A549 (cell line): ENCODE measurements around the gene MPHOSPH9.

Experiments used
- BHLHE40 ChIP-seq: IDR thresholded peaks from 2 replicates; pipeline ENCODE4 v1.6.1; 2012; ENCODE audit warnings: low read depth, low read length, inconsistent platforms
- CHD2 ChIP-seq: fragments of 150-350 bp; IDR thresholded peaks from 2 replicates; pipeline ENCODE4 v1.6.1; 2014; ENCODE audit warnings: low read length; ENCODE audit not compliant: partially characterized antibody
- EHF ChIP-seq: fragments of 250-450 bp; sonication (Bioruptor Pico); IDR thresholded peaks from 2 replicates; pipeline ENCODE4 v1.5.0; 2020; ENCODE audit warnings: mild to moderate bottlenecking
- ESRRA ChIP-seq: fragments of 150-350 bp; IDR thresholded peaks from 2 replicates; pipeline ENCODE4 v1.6.1; 2014; ENCODE audit warnings: mild to moderate bottlenecking, low read length, borderline replicate concordance
- FOSB ChIP-seq: fragments of 250-450 bp; sonication (Bioruptor Pico); IDR thresholded peaks from 2 replicates; pipeline ENCODE4 v1.5.0; 2020; ENCODE audit warnings: mild to moderate bottlenecking, moderate library complexity
- GATA3 ChIP-seq: IDR thresholded peaks from 2 replicates; pipeline ENCODE4 v1.6.1; 2012; ENCODE audit warnings: borderline replicate concordance
- JUN ChIP-seq, 2 experiments: fragments of >200 bp; sonication (Bioruptor Twin); formaldehyde crosslinking; IDR thresholded peaks; 2 replicates in 1 of 2; 3 replicates in 1 of 2; pipeline ENCODE4 v1.6.1; 2016 to 2017
- MAFK ChIP-seq: fragments of 450-650 bp; IDR thresholded peaks from 2 replicates; pipeline ENCODE4 v1.6.1; 2014; ENCODE audit not compliant: partially characterized antibody
- NPAS2 ChIP-seq: fragments of 250-450 bp; sonication (Bioruptor Pico); IDR thresholded peaks from 2 replicates; pipeline ENCODE4 v1.8.0; 2022; ENCODE audit warnings: mild to moderate bottlenecking, moderate library complexity, borderline replicate concordance
- POLR2A ChIP-seq: IDR thresholded peaks from 2 replicates; pipeline ENCODE4 v1.6.1; 2012; ENCODE audit warnings: mild to moderate bottlenecking, low read length
- RCOR1 ChIP-seq: fragments of 150-350 bp; IDR thresholded peaks from 2 replicates; pipeline ENCODE4 v1.6.1; 2014; ENCODE audit warnings: antibody characterized with exemption, low read length, low read depth
- RFX5 ChIP-seq: fragments of 450-650 bp; IDR thresholded peaks from 2 replicates; pipeline ENCODE4 v1.7.1; 2014; ENCODE audit warnings: antibody characterized with exemption, mild to moderate bottlenecking, moderate library complexity
- TF ChIP-seq, protein P1 (sequence below): fragments of >200 bp; sonication (Bioruptor Twin); formaldehyde crosslinking; IDR thresholded peaks from 3 replicates; pipeline ENCODE4 v1.5.1; 2016
- TF ChIP-seq, protein P2 (sequence below): fragments of 200-600 bp; sonication (generic); IDR thresholded peaks from 2 replicates; pipeline ENCODE4 v1.6.1; 2016; ENCODE audit warnings: antibody characterized with exemption, mild to moderate bottlenecking, moderate library complexity

DNA sequence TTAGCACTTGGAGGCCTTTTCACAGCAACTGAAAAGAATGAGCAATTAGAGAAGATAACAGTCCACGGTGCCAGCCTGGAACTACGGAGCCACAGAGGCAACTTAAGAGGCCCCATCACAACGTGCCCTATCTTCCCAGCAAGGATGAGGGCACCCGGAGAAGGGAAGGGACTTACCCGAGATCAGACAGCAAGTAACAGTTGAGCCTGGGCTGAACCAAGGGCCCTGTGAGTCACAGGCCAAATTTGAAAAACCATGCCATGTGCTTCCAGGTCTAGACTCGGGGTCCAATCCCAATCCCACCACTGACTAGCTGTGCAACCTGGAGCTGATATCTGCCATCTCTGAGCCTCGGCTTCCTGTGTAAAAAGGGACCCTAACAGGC, 124.3 kb downstream of the MPHOSPH9 start:
- TF ChIP-seq, protein P1, sequence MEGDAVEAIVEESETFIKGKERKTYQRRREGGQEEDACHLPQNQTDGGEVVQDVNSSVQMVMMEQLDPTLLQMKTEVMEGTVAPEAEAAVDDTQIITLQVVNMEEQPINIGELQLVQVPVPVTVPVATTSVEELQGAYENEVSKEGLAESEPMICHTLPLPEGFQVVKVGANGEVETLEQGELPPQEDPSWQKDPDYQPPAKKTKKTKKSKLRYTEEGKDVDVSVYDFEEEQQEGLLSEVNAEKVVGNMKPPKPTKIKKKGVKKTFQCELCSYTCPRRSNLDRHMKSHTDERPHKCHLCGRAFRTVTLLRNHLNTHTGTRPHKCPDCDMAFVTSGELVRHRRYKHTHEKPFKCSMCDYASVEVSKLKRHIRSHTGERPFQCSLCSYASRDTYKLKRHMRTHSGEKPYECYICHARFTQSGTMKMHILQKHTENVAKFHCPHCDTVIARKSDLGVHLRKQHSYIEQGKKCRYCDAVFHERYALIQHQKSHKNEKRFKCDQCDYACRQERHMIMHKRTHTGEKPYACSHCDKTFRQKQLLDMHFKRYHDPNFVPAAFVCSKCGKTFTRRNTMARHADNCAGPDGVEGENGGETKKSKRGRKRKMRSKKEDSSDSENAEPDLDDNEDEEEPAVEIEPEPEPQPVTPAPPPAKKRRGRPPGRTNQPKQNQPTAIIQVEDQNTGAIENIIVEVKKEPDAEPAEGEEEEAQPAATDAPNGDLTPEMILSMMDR, result no peak
- TF ChIP-seq MAFK, result no peak
- TF ChIP-seq EHF (CRISPR knock-in tag), result no peak
- no peak for TF ChIP-seq CHD2
- TF ChIP-seq POLR2A, result no peak
- TF ChIP-seq RFX5, result no peak
- no peak for TF ChIP-seq BHLHE40
- no peak for TF ChIP-seq RCOR1
- no peak for TF ChIP-seq ESRRA
- TF ChIP-seq, protein P2, sequence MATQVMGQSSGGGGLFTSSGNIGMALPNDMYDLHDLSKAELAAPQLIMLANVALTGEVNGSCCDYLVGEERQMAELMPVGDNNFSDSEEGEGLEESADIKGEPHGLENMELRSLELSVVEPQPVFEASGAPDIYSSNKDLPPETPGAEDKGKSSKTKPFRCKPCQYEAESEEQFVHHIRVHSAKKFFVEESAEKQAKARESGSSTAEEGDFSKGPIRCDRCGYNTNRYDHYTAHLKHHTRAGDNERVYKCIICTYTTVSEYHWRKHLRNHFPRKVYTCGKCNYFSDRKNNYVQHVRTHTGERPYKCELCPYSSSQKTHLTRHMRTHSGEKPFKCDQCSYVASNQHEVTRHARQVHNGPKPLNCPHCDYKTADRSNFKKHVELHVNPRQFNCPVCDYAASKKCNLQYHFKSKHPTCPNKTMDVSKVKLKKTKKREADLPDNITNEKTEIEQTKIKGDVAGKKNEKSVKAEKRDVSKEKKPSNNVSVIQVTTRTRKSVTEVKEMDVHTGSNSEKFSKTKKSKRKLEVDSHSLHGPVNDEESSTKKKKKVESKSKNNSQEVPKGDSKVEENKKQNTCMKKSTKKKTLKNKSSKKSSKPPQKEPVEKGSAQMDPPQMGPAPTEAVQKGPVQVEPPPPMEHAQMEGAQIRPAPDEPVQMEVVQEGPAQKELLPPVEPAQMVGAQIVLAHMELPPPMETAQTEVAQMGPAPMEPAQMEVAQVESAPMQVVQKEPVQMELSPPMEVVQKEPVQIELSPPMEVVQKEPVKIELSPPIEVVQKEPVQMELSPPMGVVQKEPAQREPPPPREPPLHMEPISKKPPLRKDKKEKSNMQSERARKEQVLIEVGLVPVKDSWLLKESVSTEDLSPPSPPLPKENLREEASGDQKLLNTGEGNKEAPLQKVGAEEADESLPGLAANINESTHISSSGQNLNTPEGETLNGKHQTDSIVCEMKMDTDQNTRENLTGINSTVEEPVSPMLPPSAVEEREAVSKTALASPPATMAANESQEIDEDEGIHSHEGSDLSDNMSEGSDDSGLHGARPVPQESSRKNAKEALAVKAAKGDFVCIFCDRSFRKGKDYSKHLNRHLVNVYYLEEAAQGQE, result no peak
- TF ChIP-seq GATA3, result no peak
- TF ChIP-seq NPAS2 (CRISPR knock-in tag), result no peak
- no peak for TF ChIP-seq JUN (IDR thresholded peaks at IDR 0.05)
- no peak for TF ChIP-seq FOSB
